ENCODE measurements around the gene LRRC28.
A peak's percentile ranks its signal among the peaks of the same experiment; 100 is the strongest.

LRRC28 gene

GRCh38 chr15:99361545-99362185, 110.4 kb downstream of the LRRC28 start:
- Histone ChIP-seq H3K9me3 (ENCODE audit: insufficient read depth, low read length) (no peaks in the 10 kb centered on the region), H3K27ac (ENCODE audit: low read length) (no peak overlapping the region), H4K20me1 (ENCODE audit: insufficient read depth, low read length) (no peaks in the 10 kb centered on the region), H2AFZ (ENCODE audit: low read depth, low read length) (no peak overlapping the region), H3K4me2 (ENCODE audit: low read length) (no peak overlapping the region), H3K36me3 (replicated peaks; ENCODE audit: low read depth, low read length) (peaks cover 3% of the 10 kb centered on the region), H3K79me2 (ENCODE audit: low read length) (no peaks in the 10 kb centered on the region), H3K27me3 (ENCODE audit: low read depth, low read length) (no peaks in the 10 kb centered on the region), H3K4me1 (ENCODE audit: low read length) (no peaks in the 10 kb centered on the region), H3K9ac (ENCODE audit: low read length) (no peak overlapping the region), H3K4me3 (ENCODE audit: low read length) (no peak overlapping the region)
- no peak for TF ChIP-seq EZH2phosphoT487 (IDR thresholded peaks at IDR 0.05; ENCODE audit: low read depth)
- TF ChIP-seq, protein P1, sequence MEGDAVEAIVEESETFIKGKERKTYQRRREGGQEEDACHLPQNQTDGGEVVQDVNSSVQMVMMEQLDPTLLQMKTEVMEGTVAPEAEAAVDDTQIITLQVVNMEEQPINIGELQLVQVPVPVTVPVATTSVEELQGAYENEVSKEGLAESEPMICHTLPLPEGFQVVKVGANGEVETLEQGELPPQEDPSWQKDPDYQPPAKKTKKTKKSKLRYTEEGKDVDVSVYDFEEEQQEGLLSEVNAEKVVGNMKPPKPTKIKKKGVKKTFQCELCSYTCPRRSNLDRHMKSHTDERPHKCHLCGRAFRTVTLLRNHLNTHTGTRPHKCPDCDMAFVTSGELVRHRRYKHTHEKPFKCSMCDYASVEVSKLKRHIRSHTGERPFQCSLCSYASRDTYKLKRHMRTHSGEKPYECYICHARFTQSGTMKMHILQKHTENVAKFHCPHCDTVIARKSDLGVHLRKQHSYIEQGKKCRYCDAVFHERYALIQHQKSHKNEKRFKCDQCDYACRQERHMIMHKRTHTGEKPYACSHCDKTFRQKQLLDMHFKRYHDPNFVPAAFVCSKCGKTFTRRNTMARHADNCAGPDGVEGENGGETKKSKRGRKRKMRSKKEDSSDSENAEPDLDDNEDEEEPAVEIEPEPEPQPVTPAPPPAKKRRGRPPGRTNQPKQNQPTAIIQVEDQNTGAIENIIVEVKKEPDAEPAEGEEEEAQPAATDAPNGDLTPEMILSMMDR (IDR thresholded peaks at IDR 0.05; ENCODE audit: low read depth, low read length) = peak; percentile 75

DNA sequence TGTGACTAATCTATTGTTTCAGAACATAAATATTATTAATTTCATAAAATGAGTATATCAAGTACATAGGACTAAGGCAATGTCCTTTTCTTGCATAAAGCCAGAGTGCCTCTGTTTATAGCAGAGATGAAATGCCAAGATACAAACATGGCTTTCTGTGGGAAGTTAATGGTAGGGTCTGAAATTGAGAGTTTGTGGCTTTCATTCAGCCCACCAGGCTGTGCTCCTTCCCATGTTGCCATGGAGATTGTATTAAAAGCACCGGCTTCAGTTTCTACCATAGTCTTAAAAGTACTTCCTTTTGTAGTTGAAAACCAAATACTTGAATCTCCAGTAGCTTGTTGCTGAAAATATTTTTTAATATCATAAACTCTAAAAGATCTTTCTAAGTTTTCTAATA, 114.0 kb downstream of the LRRC28 start:
- Histone ChIP-seq H3K27me3 (ENCODE audit: low read depth, low read length) (no peaks in the 10 kb centered on the region), H3K4me2 (ENCODE audit: low read length) (no peak overlapping the region), H3K9ac (ENCODE audit: low read length) (no peak overlapping the region), H3K9me3 (ENCODE audit: insufficient read depth, low read length) (no peaks in the 10 kb centered on the region), H4K20me1 (ENCODE audit: insufficient read depth, low read length) (no peaks in the 10 kb centered on the region), H3K79me2 (ENCODE audit: low read length) (no peaks in the 10 kb centered on the region), H2AFZ (ENCODE audit: low read depth, low read length) (no peak overlapping the region), H3K36me3 (replicated peaks; ENCODE audit: low read depth, low read length) (peaks cover 5% of the 10 kb centered on the region), H3K4me1 (ENCODE audit: low read length) (peaks cover 8% of the 10 kb centered on the region), H3K4me3 (ENCODE audit: low read length) (no peak overlapping the region), H3K27ac (ENCODE audit: low read length) (no peak overlapping the region)
- TF ChIP-seq, protein P1 (IDR thresholded peaks at IDR 0.05; ENCODE audit: low read depth, low read length) = no peak
- TF ChIP-seq EZH2phosphoT487 (IDR thresholded peaks at IDR 0.05; ENCODE audit: low read depth) = no peak

GRCh38 chr15:99366013-99366412, 114.7 kb downstream of the LRRC28 start:
- Histone ChIP-seq H2AFZ (ENCODE audit: low read depth, low read length) (no peak overlapping the region), H3K27me3 (ENCODE audit: low read depth, low read length) (no peaks in the 10 kb centered on the region), H3K9me3 (ENCODE audit: insufficient read depth, low read length) (no peaks in the 10 kb centered on the region), H3K4me1 (ENCODE audit: low read length) (peaks cover 9% of the 10 kb centered on the region), H3K4me2 (ENCODE audit: low read length) (no peak overlapping the region), H4K20me1 (ENCODE audit: insufficient read depth, low read length) (no peaks in the 10 kb centered on the region), H3K4me3 (ENCODE audit: low read length) (no peak overlapping the region), H3K36me3 (replicated peaks; ENCODE audit: low read depth, low read length) (peaks cover 5% of the 10 kb centered on the region), H3K9ac (ENCODE audit: low read length) (no peak overlapping the region), H3K27ac (ENCODE audit: low read length) (no peak overlapping the region), H3K79me2 (ENCODE audit: low read length) (no peaks in the 10 kb centered on the region)
- TF ChIP-seq, protein P1 (IDR thresholded peaks at IDR 0.05; ENCODE audit: low read depth, low read length) = no peak
- TF ChIP-seq EZH2phosphoT487 (IDR thresholded peaks at IDR 0.05; ENCODE audit: low read depth) = no peak

- Histone ChIP-seq H2AFZ (ENCODE audit: low read depth, low read length) (no peak overlapping the region), H3K4me2 (ENCODE audit: low read length) (no peak overlapping the region), H4K20me1 (ENCODE audit: insufficient read depth, low read length) (no peaks in the 10 kb centered on the region), H3K36me3 (replicated peaks; ENCODE audit: low read depth, low read length) (peaks cover 5% of the 10 kb centered on the region), H3K79me2 (ENCODE audit: low read length) (no peaks in the 10 kb centered on the region), H3K4me3 (ENCODE audit: low read length) (no peak overlapping the region), H3K4me1 (ENCODE audit: low read length) (peaks cover 20% of the 10 kb centered on the region), H3K27me3 (ENCODE audit: low read depth, low read length) (no peaks in the 10 kb centered on the region), H3K27ac (ENCODE audit: low read length) (no peak overlapping the region), H3K9me3 (ENCODE audit: insufficient read depth, low read length) (no peaks in the 10 kb centered on the region), H3K9ac (ENCODE audit: low read length) (no peak overlapping the region)
- TF ChIP-seq EZH2phosphoT487 (IDR thresholded peaks at IDR 0.05; ENCODE audit: low read depth) = no peak
- TF ChIP-seq, protein P1 (IDR thresholded peaks at IDR 0.05; ENCODE audit: low read depth, low read length) = no peak
Measured at GRCh38 chr15:99368743-99369142, 117.5 kb downstream of the LRRC28 start.

Measured in OCI-LY3 (cell line).